Smooth muscle cell (in vitro differentiated cells): ENCODE results near the gene HINT2. TPM values are rescaled to one million over a fixed set of nuclear protein-coding genes. Genes with fewer than 3 reads are reported as not detected.

Source experiments
- DNase-seq: peaks from one replicate; lab custom pipeline; 2025; ENCODE audit not compliant: unreplicated experiment; lab: John Stamatoyannopoulos, UW
- H2AFZ ChIP-seq: fragments of 200-600 bp; sonication (generic); 2 replicates; pipeline ENCODE4 v1.6.0; 2016; ENCODE audit warnings: antibody characterized with exemption, low read depth, mild to moderate bottlenecking
- H3F3A ChIP-seq: fragments of 200-600 bp; sonication (generic); 2 replicates; pipeline ENCODE4 v1.6.0; 2017; ENCODE audit warnings: antibody characterized with exemption, low read depth
- H3K27ac ChIP-seq: fragments of 200-600 bp; sonication (generic); 2 replicates; pipeline ENCODE4 v1.5.1; 2016; ENCODE audit warnings: low read depth, mild to moderate bottlenecking
- H3K27me3 ChIP-seq: fragments of 200-600 bp; sonication (generic); 2 replicates; pipeline ENCODE4 v1.6.1; 2016; ENCODE audit warnings: low read depth, mild to moderate bottlenecking
- H3K36me3 ChIP-seq: fragments of 200-600 bp; sonication (generic); 2 replicates; pipeline ENCODE4 v1.5.1; 2016; ENCODE audit warnings: low read depth
- H3K4me1 ChIP-seq: fragments of 200-600 bp; sonication (generic); 2 replicates; pipeline ENCODE4 v1.5.1; 2016; ENCODE audit warnings: low read depth
- H3K4me2 ChIP-seq: fragments of 200-600 bp; sonication (generic); 2 replicates; pipeline ENCODE4 v1.6.0; 2016; ENCODE audit warnings: mild to moderate bottlenecking
- H3K4me3 ChIP-seq: fragments of 200-600 bp; sonication (generic); 2 replicates; pipeline ENCODE4 v1.5.1; 2016; ENCODE audit warnings: mild to moderate bottlenecking
- H3K79me2 ChIP-seq: fragments of 200-600 bp; sonication (generic); 2 replicates; pipeline ENCODE4 v1.6.0; 2016; ENCODE audit warnings: low read depth, mild to moderate bottlenecking
- H3K9ac ChIP-seq: fragments of 200-600 bp; sonication (generic); 2 replicates; pipeline ENCODE4 v1.6.0; 2016; ENCODE audit warnings: low read depth
- H3K9me3 ChIP-seq: fragments of 200-600 bp; sonication (generic); replicated peaks from 2 replicates; pipeline ENCODE4 v1.5.1; 2016; ENCODE audit warnings: low read depth
- H4K20me1 ChIP-seq: fragments of 200-600 bp; sonication (generic); 2 replicates; pipeline ENCODE4 v1.6.0; 2016; ENCODE audit warnings: low read depth
- CTCF ChIP-seq: fragments of 200-600 bp; sonication (generic); IDR thresholded peaks from 2 replicates; pipeline ENCODE4 v1.5.1; 2017; ENCODE audit warnings: borderline replicate concordance, mild to moderate bottlenecking, antibody characterized with exemption; ENCODE audit not compliant: insufficient read depth, poor library complexity, severe bottlenecking
- WGBS: methylation state at CpG from one replicate; pipeline ENCODE4 v1.1.7; 2016; ENCODE audit warnings: low lambda C conversion rate; 5-methylcytosine and 5-hydroxymethylcytosine counted together
- polyA plus RNA-seq: library from polyadenylated mRNA; unstranded; fragments of >200 nt; fragmentation: Nextera tagmentation; extraction: Ambion mirVana; gene quantifications from 2 replicates; pipeline ENCODE4 v1.2.1, GENCODE V29; 2016
- total RNA-seq: library from RNA; depleted of rRNA; stranded (reverse); fragments of >200 nt; gene quantifications from 2 replicates; pipeline ENCODE4 v1.2.3, GENCODE V29; 2014

HINT2 gene
- total and polyA plus RNA-seq, 2 experiments from 2014 or later, result 7.7 to 66.7 TPM

GRCh38 chr9:35842020-35842745 is 27.3 kb upstream of the HINT2 start:
- Histone ChIP-seq H3K36me3 (no peaks in the 10 kb centered on the region), H3K4me3 (no peak overlapping the region), H3F3A (peaks cover 11% of the 10 kb centered on the region), H2AFZ (no peak overlapping the region), H3K9me3 (no peaks in the 10 kb centered on the region), H3K27me3 (no peaks in the 10 kb centered on the region), H3K9ac (no peak overlapping the region), H4K20me1 (no peaks in the 10 kb centered on the region), H3K4me1 (peaks cover 13% of the 10 kb centered on the region), H3K27ac (no peak overlapping the region), H3K79me2 (no peaks in the 10 kb centered on the region), H3K4me2 (no peak overlapping the region)
- no peak for TF ChIP-seq CTCF
- WGBS, result 96% methylated on average over 17 of the region's 17 CpGs
- no peak for DNase-seq

GRCh38 chr9:35841645-35841900 is 26.7 kb upstream of the HINT2 start:
- no peak for TF ChIP-seq CTCF
- H3K4me2 ChIP-seq, result no peak overlapping the region
- H3K79me2 ChIP-seq, result no peaks in the 10 kb centered on the region
- no peak overlapping the region for H3K4me3 ChIP-seq
- no peak overlapping the region for H3K9ac ChIP-seq
- no peaks in the 10 kb centered on the region for H3K36me3 ChIP-seq
- peaks cover 10% of the 10 kb centered on the region for H3F3A ChIP-seq
- no peaks in the 10 kb centered on the region for H4K20me1 ChIP-seq
- DNase-seq, result no peak
- no peak overlapping the region for H3K27ac ChIP-seq
- H3K4me1 ChIP-seq, result peaks cover 13% of the 10 kb centered on the region
- 74% methylated on average over 5 of the region's 5 CpGs for WGBS
- H3K9me3 ChIP-seq, result no peaks in the 10 kb centered on the region
- H3K27me3 ChIP-seq, result no peaks in the 10 kb centered on the region
- H2AFZ ChIP-seq, result no peak overlapping the region

- WGBS, result 96% methylated on average over 15 of the region's 15 CpGs
- Histone ChIP-seq H3K4me2 (no peak overlapping the region), H3K4me3 (no peak overlapping the region), H3K27ac (no peak overlapping the region), H2AFZ (no peak overlapping the region), H3F3A (peaks cover 10% of the 10 kb centered on the region), H3K36me3 (no peaks in the 10 kb centered on the region), H3K9ac (no peak overlapping the region), H3K79me2 (no peaks in the 10 kb centered on the region), H3K9me3 (no peaks in the 10 kb centered on the region), H3K27me3 (no peaks in the 10 kb centered on the region), H4K20me1 (no peaks in the 10 kb centered on the region), H3K4me1 (peaks cover 8% of the 10 kb centered on the region)
- TF ChIP-seq CTCF, result no peak
- DNase-seq, result no peak
Measured at GRCh38 chr9:35840881-35841644, 26.2 kb upstream of the HINT2 start.
